Renal cortical epithelial cell (primary cell): ENCODE measurements around the gene IL19. TPM values are rescaled to one million over a fixed set of nuclear protein-coding genes. Genes with fewer than 3 reads are reported as not detected.
"Not testable (repeated sequence)": the region's sequence is repeated elsewhere in the genome, so short reads cannot be mapped to it uniquely, and the experiment has no call there.

Experiments used
- DNase-seq: peaks from one replicate; pipeline ENCODE4 v3.0.0-alpha.2; 2011; ENCODE audit warnings: low read depth
- total RNA-seq: library from RNA; depleted of rRNA; stranded (reverse); fragments of >200 nt; gene quantifications from 2 replicates; pipeline ENCODE4 v1.2.3, GENCODE V29; 2014

The IL19 gene
- total RNA-seq, 1 donor from 2014 or later: not detected

DNA sequence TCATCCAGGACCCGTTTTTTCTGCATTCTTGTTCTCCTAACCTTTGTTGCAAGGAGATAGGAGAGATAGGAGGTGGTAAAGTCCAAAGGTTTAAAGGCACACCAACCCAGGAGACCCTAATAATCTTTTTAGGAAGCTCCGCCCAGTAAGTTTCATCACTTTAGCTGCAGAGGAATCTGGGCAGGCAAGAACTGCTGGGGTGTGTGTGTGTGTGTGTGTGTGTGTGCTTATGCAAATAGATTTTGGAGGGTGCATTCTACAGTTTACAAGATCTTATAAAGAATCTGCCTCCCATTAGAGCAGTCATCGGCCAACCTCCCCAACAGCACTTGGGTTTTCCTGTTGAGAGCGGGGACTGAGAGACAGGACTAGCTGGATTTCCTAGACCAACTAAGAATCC lies 5.7 kb downstream of the IL19 start:
- no peak for DNase-seq

- DNase-seq: no peak
Measured at GRCh38 chr1:206778031-206778430, 7.5 kb downstream of the IL19 start.

- not testable (repeated sequence) for DNase-seq
Measured at GRCh38 chr1:206778911-206779310, 8.3 kb downstream of the IL19 start.

GRCh38 chr1:206779638-206780037 lies 9.1 kb downstream of the IL19 start:
- DNase-seq: no peak

- DNase-seq: no peak
Measured at GRCh38 chr1:206782448-206782847, 11.9 kb downstream of the IL19 start.

GRCh38 chr1:206783506-206783905 lies 12.9 kb downstream of the IL19 start:
- DNase-seq: no peak

GRCh38 chr1:206784471-206784903 lies 13.9 kb downstream of the IL19 start:
- DNase-seq: no peak

DNA sequence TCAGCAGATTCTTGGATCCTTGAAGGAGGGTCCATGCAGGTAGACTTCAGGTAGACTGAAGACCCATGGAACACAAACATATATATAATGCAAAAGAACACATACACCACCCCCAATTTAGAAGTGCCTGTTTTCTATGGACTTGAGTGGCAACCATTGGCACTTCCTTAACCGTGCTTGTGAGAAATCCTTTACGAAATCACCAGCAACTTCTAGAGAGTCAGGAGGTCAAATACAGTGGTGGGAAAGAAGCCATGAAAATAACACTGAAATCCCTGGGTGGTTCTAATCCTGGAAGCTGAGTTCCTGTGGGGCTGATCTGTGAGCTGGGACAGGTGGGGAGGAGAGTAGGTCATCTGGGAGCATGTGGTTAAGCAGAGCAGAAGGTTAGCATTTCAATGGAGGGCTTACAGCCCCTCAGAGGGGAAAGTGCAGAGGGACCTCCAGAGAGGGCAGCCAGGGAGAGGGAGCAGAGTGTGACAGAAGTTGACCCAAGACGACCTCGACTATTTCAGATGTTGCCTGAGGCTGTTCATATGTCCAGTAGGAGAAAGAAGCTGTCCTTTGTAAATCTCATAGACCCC lies 14.7 kb downstream of the IL19 start:
- DNase-seq: no peak

DNA sequence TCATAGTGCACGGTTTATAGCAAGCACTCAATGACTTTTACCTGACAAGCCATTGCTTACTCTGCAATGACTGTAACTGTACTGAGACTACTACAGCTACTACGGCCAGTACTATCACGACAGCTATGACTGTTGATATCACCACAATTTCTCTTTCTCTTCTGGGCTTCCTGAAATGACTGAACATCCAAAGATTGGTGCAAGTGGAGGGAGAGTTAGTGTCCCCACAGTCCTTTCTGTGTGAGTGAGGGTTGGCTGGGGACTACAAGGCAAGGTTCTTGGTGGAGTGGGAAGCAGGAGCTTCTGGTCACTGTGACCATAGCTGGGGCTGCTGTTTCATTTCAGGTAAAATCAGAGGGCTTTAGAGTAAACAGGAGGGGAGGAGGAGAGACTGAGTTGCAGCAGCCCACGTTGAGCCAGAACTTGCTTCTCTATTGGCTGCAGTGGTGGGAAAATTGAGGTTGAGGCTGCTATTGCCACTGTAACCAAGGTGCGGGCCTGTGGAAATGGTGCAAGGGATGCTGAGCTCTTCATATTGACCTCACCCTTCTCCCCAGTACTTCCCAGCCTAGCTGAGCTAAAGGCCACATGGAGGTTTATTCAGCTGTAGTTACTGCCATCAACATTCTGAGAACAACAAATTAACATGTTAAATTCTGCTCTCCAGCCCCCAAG lies 15.8 kb downstream of the IL19 start:
- no peak for DNase-seq

DNA sequence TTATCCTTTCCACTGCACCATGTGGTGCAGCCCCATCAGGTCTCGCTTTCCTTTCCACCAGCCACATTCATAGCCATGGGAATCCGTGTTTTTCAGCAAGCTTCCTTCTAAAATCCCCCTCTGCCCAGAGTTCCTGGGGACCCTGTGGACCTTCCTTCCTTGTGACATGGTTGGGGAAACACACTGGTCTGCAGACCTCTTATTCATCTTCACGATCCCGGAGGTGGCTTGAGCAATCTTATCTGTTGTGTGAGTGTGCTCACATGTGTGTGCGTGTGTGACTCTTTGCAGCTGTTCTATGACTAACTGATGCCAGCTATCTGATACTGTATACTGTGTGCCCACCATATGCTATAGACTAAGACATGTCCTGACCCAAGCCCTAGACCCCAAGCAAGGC lies 17.3 kb downstream of the IL19 start:
- DNase-seq: no peak

DNA sequence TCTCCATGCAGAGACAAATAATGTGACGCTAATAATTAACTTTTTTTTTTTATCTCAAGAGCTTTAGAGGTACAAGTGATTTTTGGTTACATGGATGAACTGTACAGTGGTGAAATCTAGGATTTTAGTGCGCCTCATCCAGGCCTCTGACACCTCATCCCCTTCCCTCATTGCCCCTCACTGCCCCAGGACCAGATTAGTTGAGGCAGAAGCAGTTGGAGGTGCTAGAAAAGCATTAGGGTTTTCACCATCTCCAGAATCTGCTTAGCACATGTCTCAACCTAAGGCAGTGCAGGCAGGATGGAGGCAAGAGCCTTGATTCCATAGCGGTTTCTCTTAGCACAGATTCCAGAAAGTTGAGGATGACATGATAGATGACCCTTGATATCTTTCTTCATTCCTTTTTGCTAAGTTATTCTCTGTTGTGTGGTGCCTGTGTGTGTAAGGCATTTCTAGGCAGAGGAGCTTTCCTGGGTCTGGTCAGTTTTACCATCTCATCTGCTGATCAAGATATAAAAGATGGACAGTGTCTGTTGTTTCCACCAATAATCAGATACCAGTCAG lies 18.0 kb downstream of the IL19 start:
- no peak for DNase-seq

DNA sequence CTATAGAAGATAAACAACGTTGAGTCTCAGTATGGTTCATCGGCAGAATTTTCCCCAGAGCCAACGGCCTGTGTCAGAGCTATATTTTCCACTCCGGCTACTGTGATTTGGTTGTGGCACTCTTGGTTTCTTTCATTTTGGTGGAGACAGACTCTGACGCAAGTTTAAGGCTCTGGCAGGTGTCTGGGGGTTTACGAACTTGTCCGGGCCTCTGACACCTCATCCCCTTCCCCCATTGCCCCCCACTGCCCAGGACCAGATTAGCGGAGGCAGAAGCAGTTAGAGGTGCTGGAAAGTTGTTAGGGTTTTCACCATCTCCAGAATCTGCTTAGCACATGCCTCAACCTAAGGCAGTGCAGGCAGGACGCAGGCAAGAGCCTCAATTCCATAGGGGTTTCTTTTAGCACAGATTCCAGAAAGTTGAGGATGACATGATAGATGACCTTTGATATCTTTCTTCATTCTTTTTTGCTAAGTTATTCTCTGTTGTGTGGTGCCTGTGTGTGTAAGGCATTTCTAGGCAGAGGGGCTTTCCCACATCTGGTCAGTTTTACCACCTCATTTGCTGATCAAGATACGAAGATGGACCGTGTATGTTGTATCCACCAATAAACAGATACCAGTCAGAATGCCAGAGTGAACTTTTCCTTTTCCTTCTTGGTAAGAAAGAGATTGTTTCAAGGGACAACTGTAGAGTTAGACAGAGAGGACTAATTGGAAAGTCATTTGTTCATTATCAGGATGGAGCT lies 20.1 kb downstream of the IL19 start:
- no peak for DNase-seq

DNA sequence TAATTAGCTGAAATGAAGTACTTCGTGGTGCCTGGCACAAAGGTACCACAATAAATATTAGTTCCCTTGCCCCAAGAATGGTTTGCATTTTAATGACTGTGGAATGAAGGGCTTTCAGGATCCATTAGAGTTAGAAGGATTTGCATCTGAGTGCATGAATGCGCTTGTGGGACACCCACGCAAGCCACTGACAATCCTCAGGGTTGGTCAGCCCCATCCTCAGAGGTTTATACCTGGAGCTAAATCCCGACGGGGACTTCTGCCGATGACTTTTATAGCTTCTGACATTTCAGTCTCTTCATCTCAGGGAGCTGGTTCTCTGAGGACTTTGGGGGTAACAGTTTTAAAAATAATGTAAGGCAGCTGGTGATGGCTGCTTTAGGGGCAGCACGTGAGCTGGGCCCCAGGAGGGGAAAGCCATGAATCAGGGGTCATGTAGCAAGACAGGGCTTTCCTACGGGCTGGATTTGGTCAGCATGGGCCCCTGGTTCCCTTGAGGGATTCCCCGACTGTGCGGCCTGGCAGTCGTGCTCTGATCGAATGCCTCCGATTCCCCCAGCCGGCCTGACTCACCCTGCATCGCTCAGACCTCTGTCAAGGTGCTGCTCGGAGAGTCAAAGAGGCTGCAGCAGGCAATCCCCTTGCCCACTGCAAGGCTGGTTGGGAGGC lies 22.5 kb downstream of the IL19 start:
- DNase-seq: no peak

- DNase-seq: no peak
Measured at GRCh38 chr1:206793620-206794019, 23.0 kb downstream of the IL19 start.

- no peak for DNase-seq
Measured at GRCh38 chr1:206794294-206794908, 23.8 kb downstream of the IL19 start.

DNA sequence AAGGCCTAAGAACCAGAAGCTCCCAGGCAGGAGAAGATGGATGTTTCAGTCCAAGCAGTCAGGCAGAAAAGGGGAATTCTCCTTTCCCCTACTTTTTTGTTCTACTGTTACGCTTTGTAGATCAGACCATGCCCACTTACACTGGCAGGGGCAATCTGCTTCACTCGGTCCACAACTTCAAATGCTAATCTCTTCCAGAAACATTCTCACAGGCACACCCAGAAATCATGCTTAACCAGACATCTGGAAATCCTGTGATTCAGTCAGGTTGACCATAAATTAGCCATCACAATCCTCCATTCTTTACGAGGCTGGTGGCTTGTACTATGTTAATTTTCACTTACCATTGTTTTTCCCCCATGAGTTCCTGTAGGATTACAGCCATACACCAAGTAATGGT lies 25.5 kb downstream of the IL19 start:
- peak; percentile 54 for DNase-seq

- no peak for DNase-seq
Measured at GRCh38 chr1:206796981-206797402, 26.4 kb downstream of the IL19 start.

DNA sequence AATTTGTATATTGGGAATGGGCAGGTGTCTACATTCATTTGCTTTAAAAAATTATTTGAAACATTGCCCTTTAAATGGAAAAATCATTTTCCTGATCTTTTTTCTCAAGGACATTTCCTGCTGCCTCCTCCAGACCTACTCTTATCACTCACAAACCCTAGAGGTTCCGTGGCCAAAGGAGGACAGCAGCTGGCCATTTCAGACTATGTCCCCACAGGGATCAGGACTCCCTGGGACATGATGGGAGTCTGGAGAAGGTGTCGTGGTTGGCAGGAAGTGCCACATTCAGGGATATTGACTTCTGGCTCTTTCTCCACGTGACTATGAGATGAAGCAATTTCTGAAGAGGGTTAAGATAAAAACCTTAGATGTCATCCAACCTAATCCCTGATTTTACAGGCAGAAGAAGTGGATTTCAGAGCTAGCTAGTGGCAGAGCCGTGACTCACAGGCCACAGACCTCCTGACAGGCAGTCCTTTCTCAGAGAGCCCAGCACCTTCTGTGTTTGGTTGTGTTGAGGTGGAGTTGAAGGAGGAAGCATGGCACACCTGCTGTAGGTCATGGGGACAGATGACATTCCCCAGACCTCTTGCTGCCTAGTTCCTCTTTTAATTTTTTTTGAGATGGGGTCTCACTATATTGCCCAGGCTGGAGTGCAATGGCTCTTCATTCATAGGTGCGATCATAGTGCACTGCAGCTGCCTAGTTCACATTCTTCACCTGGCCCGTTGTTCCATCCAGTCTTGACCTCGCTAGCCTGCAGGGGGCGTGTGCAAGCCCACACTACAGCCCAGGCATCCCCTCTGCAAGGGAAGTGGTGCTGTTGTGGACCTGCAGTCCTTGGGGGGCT lies 27.2 kb downstream of the IL19 start:
- DNase-seq: no peak

GRCh38 chr1:206798384-206798996 lies 27.9 kb downstream of the IL19 start:
- DNase-seq: no peak

DNA sequence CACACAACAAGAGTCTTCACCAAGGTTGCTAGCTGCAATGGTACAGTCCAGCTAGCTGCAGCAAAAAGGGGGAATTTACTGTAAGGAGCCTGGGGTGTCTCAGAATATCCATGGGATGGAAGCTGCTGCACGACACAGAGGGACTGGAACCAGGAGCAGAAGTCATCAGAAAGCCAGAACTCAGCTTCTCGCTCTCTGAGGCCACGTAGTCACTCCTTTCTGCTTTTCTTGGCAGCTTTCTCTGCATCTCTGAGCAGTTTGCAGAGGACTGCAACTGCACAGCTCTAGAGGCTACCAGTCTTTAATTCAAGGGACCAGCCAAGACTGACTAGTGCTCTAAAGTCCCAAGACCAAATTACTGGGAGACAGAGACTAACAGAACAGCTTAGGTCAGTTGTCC lies 28.7 kb downstream of the IL19 start:
- DNase-seq: no peak
